ENCODE results near the gene BRSK2. TPM values are rescaled to one million over a fixed set of nuclear protein-coding genes. Genes with fewer than 3 reads are reported as not detected.
A peak's percentile ranks its signal among the peaks of the same experiment; 100 is the strongest.

The BRSK2 gene
- total RNA-seq, 1 experiment from 2014 or later: 32.2 TPM

DNA sequence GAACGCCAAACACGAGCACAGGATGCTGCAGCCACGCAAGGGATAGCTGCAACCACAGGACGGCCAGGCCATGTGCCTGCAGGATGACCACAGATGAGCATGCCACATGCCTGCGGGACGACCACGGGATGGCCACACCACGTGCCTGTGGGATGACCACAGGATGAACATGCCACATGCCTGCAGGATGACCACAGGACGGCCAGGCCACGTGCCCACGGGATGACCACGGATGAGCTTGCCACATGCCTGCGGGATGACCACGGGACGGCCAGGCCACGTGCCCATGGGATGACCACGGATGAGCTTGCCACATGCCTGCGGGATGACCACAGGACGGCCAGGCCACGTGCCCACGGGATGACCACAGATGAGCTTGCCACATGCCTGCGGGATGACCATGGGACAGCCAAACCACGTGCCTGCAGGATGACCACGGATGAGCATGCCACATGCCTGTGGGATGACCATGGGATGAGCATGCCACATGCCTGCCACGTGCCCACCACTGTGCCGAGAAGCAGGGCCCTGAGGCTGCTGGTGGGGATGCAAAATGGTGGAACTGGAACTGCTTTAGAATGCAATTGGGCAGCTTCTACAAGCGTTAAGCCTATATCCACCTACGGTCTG lies 109.6 kb downstream of the BRSK2 start:
- H3K4me3 ChIP-seq (ENCODE audit: low read depth in 2 of 2, low read length in 2 of 2): no peak overlapping the region
- no peaks in the 10 kb centered on the region for H3K27me3 ChIP-seq (ENCODE audit: control insufficient read depth, insufficient read depth, low read length)
- in situ Hi-C loops (cut with HindIII; ENCODE audit: low pct_unique_long_range_greater_than_20kb, low sequenced_read_pairs): loop anchor here (10.0 kb wide), 1 partner anchor 135 kb away; no protein-coding TSS in a partner anchor
- DNase-seq (ENCODE audit: low read depth, low spot score) (no peak), ATAC-seq (no peak)
- H3K4me1 ChIP-seq (ENCODE audit: control insufficient read depth, insufficient read depth, low read length): no peaks in the 10 kb centered on the region
- no TSS peak for BruUV-seq (replicated peaks)
- no peaks in the 10 kb centered on the region for H3K9me3 ChIP-seq (ENCODE audit: control insufficient read depth, insufficient read depth, low read depth, low read length)
- H3K27ac ChIP-seq (ENCODE audit: low read length): no peak overlapping the region
- TF ChIP-seq TCF7L2 (IDR thresholded peaks at IDR 0.05; ENCODE audit: low read depth, low read length): no peak
- TF ChIP-seq, protein P1, sequence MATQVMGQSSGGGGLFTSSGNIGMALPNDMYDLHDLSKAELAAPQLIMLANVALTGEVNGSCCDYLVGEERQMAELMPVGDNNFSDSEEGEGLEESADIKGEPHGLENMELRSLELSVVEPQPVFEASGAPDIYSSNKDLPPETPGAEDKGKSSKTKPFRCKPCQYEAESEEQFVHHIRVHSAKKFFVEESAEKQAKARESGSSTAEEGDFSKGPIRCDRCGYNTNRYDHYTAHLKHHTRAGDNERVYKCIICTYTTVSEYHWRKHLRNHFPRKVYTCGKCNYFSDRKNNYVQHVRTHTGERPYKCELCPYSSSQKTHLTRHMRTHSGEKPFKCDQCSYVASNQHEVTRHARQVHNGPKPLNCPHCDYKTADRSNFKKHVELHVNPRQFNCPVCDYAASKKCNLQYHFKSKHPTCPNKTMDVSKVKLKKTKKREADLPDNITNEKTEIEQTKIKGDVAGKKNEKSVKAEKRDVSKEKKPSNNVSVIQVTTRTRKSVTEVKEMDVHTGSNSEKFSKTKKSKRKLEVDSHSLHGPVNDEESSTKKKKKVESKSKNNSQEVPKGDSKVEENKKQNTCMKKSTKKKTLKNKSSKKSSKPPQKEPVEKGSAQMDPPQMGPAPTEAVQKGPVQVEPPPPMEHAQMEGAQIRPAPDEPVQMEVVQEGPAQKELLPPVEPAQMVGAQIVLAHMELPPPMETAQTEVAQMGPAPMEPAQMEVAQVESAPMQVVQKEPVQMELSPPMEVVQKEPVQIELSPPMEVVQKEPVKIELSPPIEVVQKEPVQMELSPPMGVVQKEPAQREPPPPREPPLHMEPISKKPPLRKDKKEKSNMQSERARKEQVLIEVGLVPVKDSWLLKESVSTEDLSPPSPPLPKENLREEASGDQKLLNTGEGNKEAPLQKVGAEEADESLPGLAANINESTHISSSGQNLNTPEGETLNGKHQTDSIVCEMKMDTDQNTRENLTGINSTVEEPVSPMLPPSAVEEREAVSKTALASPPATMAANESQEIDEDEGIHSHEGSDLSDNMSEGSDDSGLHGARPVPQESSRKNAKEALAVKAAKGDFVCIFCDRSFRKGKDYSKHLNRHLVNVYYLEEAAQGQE (IDR thresholded peaks at IDR 0.05; ENCODE audit: insufficient read depth in 1 of 2, low read depth in 2 of 2, low read length in 1 of 2): 0 out of 4 replicates have a peak, but pooled peaks of 1 of the 2 experiments have one; percentile 15
- POLR2A ChIA-PET: no interaction called here
- no peaks in the 10 kb centered on the region for H3K36me3 ChIP-seq (ENCODE audit: control insufficient read depth, insufficient read depth, low read length)
- CTCF ChIA-PET: no interaction called here
- intact Hi-C loops (cut with micrococcal nuclease; ENCODE audit: unreplicated experiment): no loop called here

DNA sequence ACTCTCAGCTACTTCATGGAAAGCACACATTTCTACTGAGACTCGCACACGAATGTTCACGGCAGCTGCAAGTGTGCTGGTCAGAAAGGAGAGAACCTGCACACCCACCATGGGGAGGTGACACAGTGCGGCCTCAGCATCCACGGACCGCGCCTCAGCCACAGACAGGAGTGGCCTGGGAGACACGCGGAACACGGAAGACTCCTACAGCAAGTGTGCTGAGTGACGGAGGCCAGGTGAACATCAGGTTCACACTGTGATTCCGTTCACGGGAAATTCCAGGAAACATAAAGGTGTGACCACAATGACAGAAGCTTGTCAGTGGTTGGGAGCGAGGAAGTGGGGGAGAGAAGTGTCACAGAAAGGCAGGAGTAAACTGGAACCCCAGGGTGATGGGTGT lies 110.2 kb downstream of the BRSK2 start:
- TF ChIP-seq, protein P1 (IDR thresholded peaks at IDR 0.05; ENCODE audit: insufficient read depth in 1 of 2, low read depth in 2 of 2, low read length in 1 of 2): no peak
- TF ChIP-seq TCF7L2 (IDR thresholded peaks at IDR 0.05; ENCODE audit: low read depth, low read length) (no peak), POLR2AphosphoS5 (IDR thresholded peaks at IDR 0.05; ENCODE audit: low read depth, low read length) (no peak), SIN3A (IDR thresholded peaks at IDR 0.05; ENCODE audit: borderline replicate concordance, insufficient read depth, low read depth, low read length) (no peak)
- TF ChIP-seq, protein P2, sequence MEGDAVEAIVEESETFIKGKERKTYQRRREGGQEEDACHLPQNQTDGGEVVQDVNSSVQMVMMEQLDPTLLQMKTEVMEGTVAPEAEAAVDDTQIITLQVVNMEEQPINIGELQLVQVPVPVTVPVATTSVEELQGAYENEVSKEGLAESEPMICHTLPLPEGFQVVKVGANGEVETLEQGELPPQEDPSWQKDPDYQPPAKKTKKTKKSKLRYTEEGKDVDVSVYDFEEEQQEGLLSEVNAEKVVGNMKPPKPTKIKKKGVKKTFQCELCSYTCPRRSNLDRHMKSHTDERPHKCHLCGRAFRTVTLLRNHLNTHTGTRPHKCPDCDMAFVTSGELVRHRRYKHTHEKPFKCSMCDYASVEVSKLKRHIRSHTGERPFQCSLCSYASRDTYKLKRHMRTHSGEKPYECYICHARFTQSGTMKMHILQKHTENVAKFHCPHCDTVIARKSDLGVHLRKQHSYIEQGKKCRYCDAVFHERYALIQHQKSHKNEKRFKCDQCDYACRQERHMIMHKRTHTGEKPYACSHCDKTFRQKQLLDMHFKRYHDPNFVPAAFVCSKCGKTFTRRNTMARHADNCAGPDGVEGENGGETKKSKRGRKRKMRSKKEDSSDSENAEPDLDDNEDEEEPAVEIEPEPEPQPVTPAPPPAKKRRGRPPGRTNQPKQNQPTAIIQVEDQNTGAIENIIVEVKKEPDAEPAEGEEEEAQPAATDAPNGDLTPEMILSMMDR (IDR thresholded peaks at IDR 0.05): no peak
- Histone ChIP-seq H3K27me3 (ENCODE audit: control insufficient read depth, insufficient read depth, low read length) (no peaks in the 10 kb centered on the region), H3K27ac (ENCODE audit: low read length) (no peak overlapping the region), H3K36me3 (ENCODE audit: control insufficient read depth, insufficient read depth, low read length) (no peaks in the 10 kb centered on the region), H3K9me3 (ENCODE audit: control insufficient read depth, insufficient read depth, low read depth, low read length) (no peaks in the 10 kb centered on the region), H3K4me3 (ENCODE audit: low read depth in 2 of 2, low read length in 2 of 2) (no peak overlapping the region), H3K4me1 (ENCODE audit: control insufficient read depth, insufficient read depth, low read length) (no peaks in the 10 kb centered on the region)
- in situ Hi-C loops (cut with HindIII; ENCODE audit: low pct_unique_long_range_greater_than_20kb, low sequenced_read_pairs): loop anchor here (10.0 kb wide), 1 partner anchor 135 kb away; no protein-coding TSS in a partner anchor
- no peak for DNase-seq (ENCODE audit: low read depth, low spot score)
- intact Hi-C loops (cut with micrococcal nuclease; ENCODE audit: unreplicated experiment): no loop called here
- ChIA-PET POLR2A (no interaction called here), CTCF (no interaction called here)
- ATAC-seq: no peak
- BruUV-seq (replicated peaks): no TSS peak
